Activated CD4-positive, alpha-beta memory T cell treated with anti-CD3 and anti-CD28 coated beads, Interleukin-2, amount 10 ng/mL, durations not matched to agents 7 days and 5 days (primary cell): ENCODE measurements around the gene C1orf122. TPM values are rescaled to one million over a fixed set of nuclear protein-coding genes. Genes with fewer than 3 reads are reported as not detected.
"Not testable (repeated sequence)": the region's sequence is repeated elsewhere in the genome, so short reads cannot be mapped to it uniquely, and the experiment has no call there.

Experiments used
- CTCF ChIA-PET: fragments of 350-600 bp; sonication (Branson Sonifier 250); formaldehyde crosslinking; loops from one replicate; lab custom pipeline; 2021; ENCODE audit warnings: antibody characterized with exemption, inconsistent platforms; lab: Charles Lee
- POLR2A ChIA-PET: fragments of 350-600 bp; sonication (Branson Sonifier 250); formaldehyde crosslinking; loops from one replicate; lab custom pipeline; 2021; ENCODE audit warnings: antibody characterized with exemption; lab: Charles Lee
- DNase-seq: peaks from one replicate; pipeline ENCODE4 v3.0.0-alpha.2; 2020
- H3K27ac Mint-ChIP-seq: one replicate; pipeline ENCODE4 v1.8.0; 2021; ENCODE audit warnings: mild to moderate bottlenecking, mixed read lengths
- H3K27me3 Mint-ChIP-seq: one replicate; pipeline ENCODE4 v1.8.0; 2021; ENCODE audit warnings: mixed read lengths
- H3K36me3 Mint-ChIP-seq: one replicate; pipeline ENCODE4 v1.8.0; 2021; ENCODE audit warnings: low read depth, mixed read lengths
- H3K4me1 Mint-ChIP-seq: one replicate; pipeline ENCODE4 v1.8.0; 2021; ENCODE audit warnings: mixed read lengths
- H3K4me3 Mint-ChIP-seq: one replicate; pipeline ENCODE4 v1.8.0; 2021; ENCODE audit warnings: mild to moderate bottlenecking, mixed read lengths
- H3K9me3 Mint-ChIP-seq: one replicate; pipeline ENCODE4 v1.8.0; 2021; ENCODE audit warnings: mixed read lengths
- total RNA-seq, 2 experiments: library from RNA; stranded (reverse); gene quantifications; one replicate each; pipeline ENCODE4 v1.2.3, GENCODE V29; 2021

C1orf122 gene
- 10 to 100 TPM; 17.3 to 18.3 TPM for total RNA-seq

DNA sequence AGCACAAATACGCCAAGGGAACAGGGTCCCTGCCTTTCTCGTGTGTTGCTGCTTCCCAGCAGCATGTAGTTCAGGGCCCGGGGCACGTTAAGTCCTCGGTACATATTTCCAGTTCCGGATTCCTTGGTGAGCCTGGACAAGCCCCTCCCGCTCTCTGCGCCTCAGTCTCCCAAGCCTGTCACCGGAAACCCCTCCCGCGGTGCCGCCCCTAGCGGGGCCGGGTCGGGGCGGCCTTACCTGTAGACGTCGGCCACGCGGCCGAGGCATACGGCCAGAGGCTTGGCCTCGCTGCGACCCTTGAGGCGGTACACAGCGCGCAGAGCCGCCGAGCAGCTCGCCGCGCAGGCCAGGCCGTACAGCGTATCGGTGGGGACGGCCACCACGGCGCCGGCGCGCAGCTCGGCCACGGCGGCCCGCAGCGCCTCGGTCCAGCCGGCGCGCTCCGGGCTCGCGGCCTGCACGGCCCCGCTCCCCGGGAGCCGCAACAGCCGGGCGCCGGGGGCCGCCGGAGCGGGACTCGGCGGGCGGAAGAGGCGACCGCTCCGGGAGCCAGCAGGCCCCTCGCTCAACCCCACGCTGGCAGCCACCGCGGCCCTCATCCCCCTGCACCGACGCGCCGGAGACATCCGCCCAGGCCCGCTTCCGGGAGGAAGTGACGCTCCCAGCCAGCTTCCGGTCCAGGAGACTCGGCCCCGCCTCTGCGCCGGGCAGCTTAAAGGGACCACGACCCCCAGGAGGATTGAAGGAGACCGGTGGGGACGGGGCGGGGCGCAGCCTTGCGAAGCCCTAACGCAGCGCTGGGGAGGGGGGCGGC is at the start of gene C1orf122, which contains the start of gene YRDC:
C1orf122 (plus strand) TSS at position 236 of the 814 bp plus-strand sequence. CDS start 615 bp downstream, outside the sequence.
YRDC (minus strand) TSS at position 654 of the 814 bp plus-strand sequence; CDS start at position 626, 28 bp downstream.
- peaks cover 42% of the 10 kb centered on the region for H3K36me3 Mint-ChIP-seq
- H3K27ac Mint-ChIP-seq: peak within 1 kb of the TSS; percentile 93
- no peaks in the 10 kb centered on the region for H3K27me3 Mint-ChIP-seq
- ChIA-PET CTCF (interaction anchor here (0.7 to 3.0 kb wide), 6 partner anchors 9 to 213 kb away, joined by 3 to 28 read pairs (median 4); partner anchors contain the start of gene MTF1), POLR2A (interaction anchor here (1.0 to 3.2 kb wide), 22 partner anchors 9 to 334 kb away, joined by 3 to 43 read pairs (median 5); partner anchors contain the start of genes CDCA8, MANEAL, MTF1 and SF3A3)
- peaks cover 40% of the 10 kb centered on the region for H3K4me1 Mint-ChIP-seq
- no peaks in the 10 kb centered on the region for H3K9me3 Mint-ChIP-seq
- H3K4me3 Mint-ChIP-seq: peak within 1 kb of the TSS; percentile 98
- peak; percentile 94 for DNase-seq

DNA sequence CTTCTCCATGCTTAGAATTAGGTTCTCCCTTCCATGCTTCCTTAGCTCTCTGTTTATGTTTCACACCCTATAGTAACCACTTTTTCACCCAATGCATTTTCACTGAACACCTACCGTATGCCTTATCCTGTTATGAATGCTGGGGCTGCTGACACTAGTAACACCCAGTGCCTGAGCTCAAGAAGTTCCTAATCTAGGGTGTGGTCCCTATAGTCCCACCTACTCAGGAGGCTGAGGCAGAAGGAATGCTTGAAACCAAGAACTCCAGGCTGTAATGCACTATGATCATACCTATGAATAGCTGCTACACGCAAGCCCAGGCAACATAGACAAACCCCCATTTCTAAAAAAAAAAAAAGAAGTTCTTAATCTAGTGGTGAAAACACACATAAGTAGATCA is 48.1 kb upstream of the C1orf122 start:
- ChIA-PET POLR2A (no interaction called here), CTCF (no interaction called here)
- H3K27me3 Mint-ChIP-seq: peaks cover 38% of the 10 kb centered on the region
- H3K9me3 Mint-ChIP-seq: no peaks in the 10 kb centered on the region
- no peak overlapping the region for H3K4me3 Mint-ChIP-seq
- no peak for DNase-seq
- peaks cover 3% of the 10 kb centered on the region for H3K4me1 Mint-ChIP-seq
- no peak overlapping the region for H3K27ac Mint-ChIP-seq
- no peaks in the 10 kb centered on the region for H3K36me3 Mint-ChIP-seq

DNA sequence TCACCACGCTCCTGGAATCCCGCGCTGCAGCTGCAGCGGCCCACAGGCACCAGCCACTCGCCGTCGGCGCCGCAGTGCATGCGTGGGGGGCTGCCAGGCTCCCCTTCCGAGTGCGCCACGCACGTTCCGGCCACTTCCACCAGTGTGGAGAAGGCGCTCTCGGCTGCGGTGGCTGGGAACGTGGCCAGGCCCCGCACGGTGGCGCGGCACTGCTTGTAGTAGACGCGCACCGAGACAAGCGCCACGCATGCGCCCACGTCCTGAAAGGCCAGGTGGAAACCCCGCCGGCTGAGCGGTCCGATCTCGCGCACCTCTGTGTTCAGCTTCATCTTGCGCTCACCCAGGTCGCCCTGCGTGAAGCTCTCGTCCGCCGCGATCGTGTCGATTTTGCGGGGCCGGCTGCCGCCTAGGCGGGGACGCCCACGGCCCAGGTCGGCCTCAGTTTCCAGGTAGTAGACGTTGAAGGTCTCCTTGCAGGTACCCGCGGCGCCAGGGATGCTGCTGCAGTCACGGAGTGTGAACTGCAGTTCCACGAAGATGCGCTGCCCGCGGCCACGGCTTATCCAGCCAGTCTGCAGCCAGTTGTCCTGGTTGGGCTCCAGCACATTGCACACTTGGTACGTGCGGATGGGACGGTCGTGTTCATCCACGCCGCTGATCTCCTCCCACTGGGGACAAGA is 46.0 kb upstream of the C1orf122 start:
- no peak for DNase-seq
- Mint-ChIP-seq H3K36me3 (no peaks in the 10 kb centered on the region), H3K27me3 (peaks cover 43% of the 10 kb centered on the region), H3K27ac (no peak overlapping the region), H3K9me3 (no peaks in the 10 kb centered on the region), H3K4me3 (no peak overlapping the region), H3K4me1 (peaks cover 7% of the 10 kb centered on the region)
- ChIA-PET POLR2A (no interaction called here), CTCF (no interaction called here)

DNA sequence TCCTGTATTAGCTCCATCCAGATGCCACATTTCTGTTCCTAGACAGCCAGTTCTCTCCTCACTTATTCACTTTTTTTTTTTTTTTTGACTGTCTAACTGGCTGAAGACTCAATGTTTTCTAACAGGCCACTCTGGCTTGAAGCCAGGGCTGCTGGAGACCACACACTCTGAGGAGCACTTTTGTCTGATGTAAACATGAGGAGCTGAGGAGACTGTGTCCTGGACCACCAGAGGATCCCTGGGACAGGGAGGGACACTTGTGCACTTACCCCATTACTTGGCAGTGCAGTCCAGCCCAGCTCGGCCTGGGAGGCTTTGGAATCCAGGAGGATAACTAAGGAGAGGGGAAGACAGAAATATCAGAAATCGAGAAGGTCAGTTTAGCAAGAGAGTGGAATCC is 45.1 kb upstream of the C1orf122 start:
- CTCF ChIA-PET: no interaction called here

DNA sequence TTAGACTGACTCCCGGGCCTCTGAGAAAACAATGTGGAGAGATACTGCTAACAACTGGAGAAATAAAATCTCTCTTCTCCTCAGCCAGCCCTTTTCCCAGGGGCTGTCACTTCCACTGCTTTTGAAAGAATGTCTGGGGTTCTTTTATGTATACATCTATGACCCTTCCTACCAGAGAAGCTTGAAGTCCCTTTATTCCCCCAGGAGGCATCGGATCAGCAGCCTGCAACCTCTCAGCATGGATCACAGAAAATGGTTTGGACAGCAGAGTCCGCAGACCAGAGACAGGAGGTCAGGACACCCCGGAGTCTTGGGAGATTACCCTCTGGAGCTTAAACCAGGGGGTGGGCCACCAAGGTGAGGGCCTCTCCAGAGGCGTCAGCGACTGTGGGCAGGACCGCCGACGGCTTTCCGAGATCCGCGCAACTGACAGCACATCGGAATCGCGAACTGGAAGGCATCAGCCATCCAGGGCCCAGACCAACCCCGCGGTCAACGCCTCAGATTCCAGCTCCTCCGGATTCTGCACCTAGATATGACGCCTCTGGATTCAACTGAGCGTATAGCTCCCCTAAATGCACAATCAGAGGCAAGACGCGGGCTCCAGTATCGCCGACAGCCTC is 43.7 kb upstream of the C1orf122 start:
- H3K36me3 Mint-ChIP-seq: no peaks in the 10 kb centered on the region
- DNase-seq: no peak
- CTCF ChIA-PET: interaction anchor here (1.6 kb wide), 1 partner anchor 96 kb away, joined by 4 read pairs; no protein-coding TSS in a partner anchor
- POLR2A ChIA-PET: no interaction called here
- no peak overlapping the region for H3K27ac Mint-ChIP-seq
- H3K4me3 Mint-ChIP-seq: no peak overlapping the region
- H3K27me3 Mint-ChIP-seq: peaks cover 58% of the 10 kb centered on the region
- no peaks in the 10 kb centered on the region for H3K9me3 Mint-ChIP-seq
- peaks cover 7% of the 10 kb centered on the region for H3K4me1 Mint-ChIP-seq

More for the DNA sequence above, 45.1 kb upstream of the C1orf122 start:
- Mint-ChIP-seq H3K4me3 (no peak overlapping the region), H3K27me3 (peaks cover 50% of the 10 kb centered on the region), H3K36me3 (no peaks in the 10 kb centered on the region), H3K9me3 (no peaks in the 10 kb centered on the region), H3K27ac (no peak overlapping the region), H3K4me1 (peaks cover 7% of the 10 kb centered on the region)
- POLR2A ChIA-PET: no interaction called here
- DNase-seq: no peak

DNA sequence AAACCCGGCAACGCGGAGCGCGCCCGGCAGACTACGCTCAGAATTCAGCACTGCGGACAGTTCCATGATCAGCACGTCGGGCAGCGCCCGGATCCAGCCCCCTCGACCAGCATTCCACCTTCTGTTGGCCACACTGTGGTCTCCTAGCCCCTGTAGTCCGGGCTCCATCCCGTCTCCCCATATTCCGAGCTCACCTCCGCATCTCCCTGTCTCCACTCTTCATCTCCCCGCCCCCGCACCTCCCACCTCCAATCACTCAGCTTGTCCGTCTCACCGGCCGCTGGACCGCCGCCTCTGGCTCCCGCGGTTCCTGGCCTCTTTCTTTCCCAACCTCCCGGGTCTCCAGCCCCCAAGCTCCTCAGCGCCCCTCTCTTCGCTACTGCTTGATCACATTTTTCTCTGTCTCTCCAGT is 43.2 kb upstream of the C1orf122 start:
- peaks cover 63% of the 10 kb centered on the region for H3K27me3 Mint-ChIP-seq
- H3K27ac Mint-ChIP-seq: no peak overlapping the region
- ChIA-PET CTCF (interaction anchor here (1.6 kb wide), 1 partner anchor 96 kb away, joined by 4 read pairs; no protein-coding TSS in a partner anchor), POLR2A (interaction anchor here (1.1 kb wide), 2 partner anchors 10 to 95 kb away, joined by 3 to 5 read pairs; partner anchors contain the start of gene MTF1)
- DNase-seq: peak; percentile 49
- H3K36me3 Mint-ChIP-seq: no peaks in the 10 kb centered on the region
- no peaks in the 10 kb centered on the region for H3K9me3 Mint-ChIP-seq
- H3K4me3 Mint-ChIP-seq: no peak overlapping the region
- H3K4me1 Mint-ChIP-seq: peaks cover 7% of the 10 kb centered on the region

DNA sequence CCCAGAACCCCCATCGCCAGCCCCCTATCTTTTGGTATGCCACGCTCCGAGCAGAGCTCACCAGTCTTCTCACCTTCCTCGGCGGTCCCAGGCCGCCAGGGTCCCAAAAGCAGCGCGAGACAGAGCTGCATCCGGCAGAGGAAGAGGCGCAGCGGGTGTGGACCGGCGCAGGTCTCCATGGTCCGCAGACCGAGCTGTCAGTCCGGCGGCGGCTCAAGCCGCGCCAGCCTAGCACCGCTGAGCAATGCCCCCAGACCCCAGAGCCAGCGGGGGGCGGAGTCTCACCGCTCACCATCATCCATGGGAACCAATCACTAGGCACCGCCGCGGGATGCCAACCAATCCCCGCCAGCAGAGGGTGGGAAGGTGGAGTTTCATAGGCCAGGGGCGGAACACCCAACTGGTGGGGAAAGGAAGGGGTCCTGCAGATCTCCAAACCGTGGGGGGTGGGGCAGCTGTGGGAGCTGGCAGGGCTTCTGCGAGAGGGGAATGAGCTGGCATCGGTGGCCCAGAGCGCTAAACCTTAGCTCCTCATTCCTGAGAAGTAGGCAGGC is 42.6 kb upstream of the C1orf122 start, which contains the start of gene EPHA10:
EPHA10 (minus strand) TSS at position 233 of the 554 bp plus-strand sequence; CDS start at position 179, 54 bp downstream.
- POLR2A ChIA-PET: interaction anchor here (1.1 kb wide), 2 partner anchors 9 to 94 kb away, joined by 3 to 5 read pairs; partner anchors contain the start of gene MTF1
- H3K36me3 Mint-ChIP-seq: no peaks in the 10 kb centered on the region
- H3K9me3 Mint-ChIP-seq: no peaks in the 10 kb centered on the region
- H3K27ac Mint-ChIP-seq: no peak within 1 kb of the TSS
- H3K4me1 Mint-ChIP-seq: peaks cover 7% of the 10 kb centered on the region
- DNase-seq: no peak
- CTCF ChIA-PET: interaction anchor here (1.6 kb wide), 1 partner anchor 95 kb away, joined by 4 read pairs; no protein-coding TSS in a partner anchor
- no peak within 1 kb of the TSS for H3K4me3 Mint-ChIP-seq
- H3K27me3 Mint-ChIP-seq: peaks cover 67% of the 10 kb centered on the region

DNA sequence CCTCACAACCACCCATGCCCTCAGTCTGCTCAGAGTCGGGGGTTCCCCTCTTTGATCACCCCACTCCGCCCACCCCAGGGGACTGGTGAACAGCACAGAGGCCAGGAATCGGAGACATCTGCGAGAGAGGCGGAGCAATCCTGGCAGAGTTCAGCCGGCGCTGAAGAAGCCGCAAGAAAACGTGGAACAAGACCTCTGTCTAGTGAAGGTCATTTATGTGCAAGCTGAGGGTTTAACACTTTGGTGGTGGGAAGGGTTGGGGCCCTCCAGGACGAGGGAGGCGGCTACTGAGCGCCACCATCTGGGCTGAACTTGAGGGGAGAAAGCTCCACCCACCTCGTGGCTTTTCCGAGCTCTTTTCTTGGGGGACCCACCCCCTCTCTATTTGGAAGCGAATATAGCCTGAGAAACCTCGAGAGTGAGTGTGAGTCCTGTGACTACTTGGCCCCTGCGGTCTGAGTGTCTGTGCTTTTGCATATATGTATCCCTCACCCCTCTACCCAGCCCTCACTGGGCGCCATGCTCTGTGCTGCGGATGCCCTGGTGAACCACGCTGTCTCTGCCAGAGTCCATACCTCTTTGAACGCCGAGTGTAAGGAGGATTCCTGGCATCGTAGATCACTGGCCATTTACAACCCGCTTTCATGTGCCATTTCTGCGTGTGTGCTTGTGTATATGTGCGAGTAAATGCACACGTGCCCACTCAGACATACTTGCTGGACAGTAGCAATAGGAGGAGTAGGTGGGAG is 41.5 kb upstream of the C1orf122 start:
- Mint-ChIP-seq H3K27me3 (peaks cover 73% of the 10 kb centered on the region), H3K9me3 (no peaks in the 10 kb centered on the region), H3K27ac (no peak overlapping the region), H3K36me3 (no peaks in the 10 kb centered on the region), H3K4me1 (peaks cover 7% of the 10 kb centered on the region), H3K4me3 (no peak overlapping the region)
- DNase-seq: no peak
- POLR2A ChIA-PET: no interaction called here
- CTCF ChIA-PET: no interaction called here

DNA sequence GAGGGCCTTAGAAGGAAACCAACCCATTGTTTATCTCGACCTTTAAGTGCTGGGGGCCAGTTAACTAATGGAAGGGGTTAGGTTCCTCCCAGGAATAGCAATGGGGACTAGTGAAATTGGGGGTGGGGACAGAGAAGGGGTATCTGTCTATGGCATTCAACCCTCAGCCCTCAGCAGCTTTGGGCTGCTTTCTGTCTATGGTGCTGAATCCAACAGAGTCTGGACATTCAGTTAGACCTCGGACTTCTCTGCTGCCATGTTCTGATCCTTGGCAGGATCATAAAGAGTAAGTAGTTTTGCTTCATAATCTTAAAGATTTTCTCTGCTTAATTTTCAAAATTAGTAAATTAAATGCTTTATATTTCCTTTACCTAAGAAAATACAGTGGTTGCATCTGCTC is 40.1 kb upstream of the C1orf122 start:
- Mint-ChIP-seq H3K36me3 (no peaks in the 10 kb centered on the region), H3K27ac (no peak overlapping the region), H3K4me1 (peaks cover 7% of the 10 kb centered on the region), H3K4me3 (no peak overlapping the region), H3K9me3 (no peaks in the 10 kb centered on the region), H3K27me3 (peaks cover 70% of the 10 kb centered on the region)
- DNase-seq: no peak
- ChIA-PET POLR2A (no interaction called here), CTCF (no interaction called here)

DNA sequence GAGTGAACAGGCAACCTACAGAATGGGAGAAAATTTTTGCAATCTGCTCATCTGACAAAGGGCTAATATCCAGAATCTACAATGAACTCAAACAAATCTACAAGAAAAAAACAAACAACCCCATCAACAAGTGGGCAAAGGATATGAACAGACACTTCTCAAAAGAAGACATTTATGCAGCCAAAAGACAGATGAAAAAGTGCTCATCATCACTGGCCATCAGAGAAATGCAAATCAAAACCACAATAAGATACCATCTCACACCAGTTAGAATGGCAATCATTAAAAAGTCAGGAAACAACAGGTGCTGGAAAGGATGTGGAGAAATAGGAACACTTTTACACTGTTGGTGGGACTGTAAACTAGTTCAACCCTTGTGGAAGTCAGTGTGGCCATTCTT is 36.1 kb upstream of the C1orf122 start:
- H3K27me3 Mint-ChIP-seq: peaks cover 37% of the 10 kb centered on the region
- H3K27ac Mint-ChIP-seq, POLR2A ChIA-PET, CTCF ChIA-PET, H3K9me3 Mint-ChIP-seq, H3K36me3 Mint-ChIP-seq, H3K4me3 Mint-ChIP-seq, H3K4me1 Mint-ChIP-seq, DNase-seq: not testable (repeated sequence)

DNA sequence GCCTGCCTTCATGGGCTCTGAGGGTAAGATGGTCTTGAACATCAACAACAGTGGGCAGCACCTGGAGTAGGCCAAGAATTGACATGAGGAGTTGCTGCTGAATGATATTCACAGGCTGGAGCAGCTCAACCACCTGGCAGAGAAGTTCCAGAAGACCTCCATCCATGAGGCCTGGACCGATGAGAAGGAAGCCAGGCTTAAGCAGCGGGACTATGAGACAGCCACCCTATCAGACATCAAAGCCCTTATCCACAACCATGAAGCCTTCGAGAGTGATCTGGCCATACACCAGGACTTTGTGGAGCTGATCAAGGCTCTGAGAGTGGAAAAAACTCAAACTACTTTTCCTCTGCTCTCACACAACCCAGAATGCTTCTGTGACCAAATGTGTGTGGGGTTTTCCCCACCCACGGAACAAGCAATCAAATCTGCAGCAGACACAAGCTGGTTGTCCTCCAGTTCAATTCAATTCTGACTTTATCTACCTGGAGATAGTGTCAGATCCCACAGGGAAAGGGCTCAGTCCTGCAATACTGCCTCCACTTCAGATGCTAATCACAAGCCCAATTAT is 30.6 kb upstream of the C1orf122 start:
- H3K36me3 Mint-ChIP-seq: no peaks in the 10 kb centered on the region
- ChIA-PET CTCF (no interaction called here), POLR2A (no interaction called here)
- no peaks in the 10 kb centered on the region for H3K9me3 Mint-ChIP-seq
- no peaks in the 10 kb centered on the region for H3K4me1 Mint-ChIP-seq
- H3K27ac Mint-ChIP-seq: no peak overlapping the region
- peaks cover 11% of the 10 kb centered on the region for H3K27me3 Mint-ChIP-seq
- no peak for DNase-seq
- no peak overlapping the region for H3K4me3 Mint-ChIP-seq
